Trophoblast cell (in vitro differentiated cells and primary cell): ENCODE measurements around the gene COL5A2.

Experiments used
- DNase-seq, 2 donors: peaks; one replicate each; pipeline ENCODE4 v3.0.0-alpha.2; 2016
- H2AFZ ChIP-seq: 2 replicates; pipeline ENCODE4 v1.6.1; 2013; ENCODE audit warnings: low read length, moderate library complexity, mild to moderate bottlenecking; ENCODE audit not compliant: insufficient read depth, poor library complexity
- H2AK5ac ChIP-seq: 2 replicates; pipeline ENCODE4 v1.6.1; 2013; ENCODE audit warnings: mild to moderate bottlenecking, low read length
- H2BK120ac ChIP-seq: 2 replicates; pipeline ENCODE4 v1.6.1; 2013; ENCODE audit warnings: low read length, mild to moderate bottlenecking, moderate library complexity; ENCODE audit not compliant: insufficient read depth, poor library complexity
- H2BK12ac ChIP-seq: 2 replicates; pipeline ENCODE4 v1.6.1; 2013; ENCODE audit warnings: mild to moderate bottlenecking, low read length, moderate library complexity
- H2BK5ac ChIP-seq: 2 replicates; pipeline ENCODE4 v1.6.1; 2013; ENCODE audit warnings: low read length, low read depth, moderate library complexity, mild to moderate bottlenecking; ENCODE audit not compliant: poor library complexity
- H3K14ac ChIP-seq: 2 replicates; pipeline ENCODE4 v1.6.1; 2013; ENCODE audit warnings: mild to moderate bottlenecking, low read length
- H3K18ac ChIP-seq: 2 replicates; pipeline ENCODE4 v1.6.1; 2013; ENCODE audit warnings: mild to moderate bottlenecking, low read length
- H3K23ac ChIP-seq: 2 replicates; pipeline ENCODE4 v1.6.1; 2013; ENCODE audit warnings: low read length
- H3K27ac ChIP-seq: 2 replicates; pipeline ENCODE4 v1.5.1; 2013; ENCODE audit warnings: low read depth, mild to moderate bottlenecking, inconsistent platforms, low read length, moderate library complexity
- H3K27me3 ChIP-seq: 2 replicates; pipeline ENCODE4 v1.6.1; 2013; ENCODE audit warnings: inconsistent platforms, mild to moderate bottlenecking, low read length, moderate library complexity; ENCODE audit not compliant: insufficient read depth
- H3K36me3 ChIP-seq, 2 experiments: 1 replicate in 1 of 2; 2 replicates in 1 of 2; pipeline ENCODE4 v1.6.1; 2013; ENCODE audit warnings: low read length in 2 of 2, mild to moderate bottlenecking in 2 of 2, moderate library complexity in 1 of 2; ENCODE audit not compliant: insufficient read depth in 2 of 2, control insufficient read depth in 1 of 2
- H3K4ac ChIP-seq: 2 replicates; pipeline ENCODE4 v1.6.1; 2013; ENCODE audit warnings: low read depth, mild to moderate bottlenecking, low read length, moderate library complexity
- H3K4me1 ChIP-seq, 2 experiments: 1 replicate in 1 of 2; 2 replicates in 1 of 2; pipeline ENCODE4 v1.6.1; 2013; ENCODE audit warnings: low read length in 2 of 2, mild to moderate bottlenecking in 2 of 2, moderate library complexity in 1 of 2; ENCODE audit not compliant: insufficient read depth in 2 of 2, control insufficient read depth in 1 of 2
- H3K4me2 ChIP-seq: 2 replicates; pipeline ENCODE4 v1.6.1; 2013; ENCODE audit warnings: inconsistent platforms, mild to moderate bottlenecking, low read length, moderate library complexity
- H3K4me3 ChIP-seq: 2 replicates; pipeline ENCODE4 v1.5.1; 2013; ENCODE audit warnings: mild to moderate bottlenecking, low read depth, low read length, inconsistent platforms
- H3K79me1 ChIP-seq: one replicate; pipeline ENCODE4 v1.6.1; 2013; ENCODE audit warnings: low read length
- H3K79me2 ChIP-seq: 2 replicates; pipeline ENCODE4 v1.6.1; 2013; ENCODE audit warnings: low read length, mild to moderate bottlenecking; ENCODE audit not compliant: control insufficient read depth, insufficient read depth, poor library complexity
- H3K9ac ChIP-seq: 2 replicates; pipeline ENCODE4 v1.6.1; 2013; ENCODE audit warnings: mild to moderate bottlenecking, low read length
- H3K9me3 ChIP-seq: 2 replicates; pipeline ENCODE4 v1.6.1; 2013; ENCODE audit warnings: low read depth, mild to moderate bottlenecking, control low read depth, inconsistent platforms, low read length; ENCODE audit not compliant: insufficient read depth
- H4K12ac ChIP-seq: 2 replicates; pipeline ENCODE4 v1.6.1; 2013; ENCODE audit warnings: low read depth, mild to moderate bottlenecking, low read length, moderate library complexity
- H4K8ac ChIP-seq: 2 replicates; pipeline ENCODE4 v1.6.1; 2013; ENCODE audit warnings: low read depth, mild to moderate bottlenecking, low read length, moderate library complexity
- H4K91ac ChIP-seq: one replicate; pipeline ENCODE4 v1.6.1; 2013; ENCODE audit warnings: low read depth, mild to moderate bottlenecking, low read length, moderate library complexity
- WGBS: extraction: QIAGEN DNeasy Blood & Tissue Kit; methylation state at CpG from one replicate; pipeline ENCODE4 v1.1.7; 2013; ENCODE audit warnings: missing lambda C conversion rate; ENCODE audit not compliant: insufficient read length, insufficient coverage; ENCODE audit errors: extremely low coverage; 5-methylcytosine and 5-hydroxymethylcytosine counted together

The COL5A2 gene

DNA sequence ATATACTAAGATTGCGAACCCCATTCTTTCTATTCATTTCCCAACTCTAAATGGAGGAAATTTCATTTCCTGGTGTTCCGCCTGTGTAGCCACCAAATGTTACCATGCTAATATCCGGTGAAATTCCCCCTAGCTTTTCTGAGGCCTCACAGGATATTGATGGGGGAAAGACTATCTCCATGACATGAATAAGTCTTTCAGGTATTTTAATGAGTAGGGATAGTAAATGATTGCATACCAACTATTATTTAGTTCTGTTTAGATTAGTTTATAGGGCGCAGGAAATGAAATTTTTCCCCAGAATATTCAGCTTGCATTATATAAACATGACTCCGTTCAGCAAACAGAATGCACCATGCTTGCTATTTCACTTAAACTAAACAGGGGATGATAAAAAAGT lies 55.4 kb downstream of the COL5A2 start:
- Histone ChIP-seq H2BK5ac (no peak overlapping the region), H3K23ac (no peak overlapping the region), H3K4me3 (no peak overlapping the region), H3K79me1 (no peaks in the 10 kb centered on the region), H4K8ac (no peak overlapping the region), H2AK5ac (no peak overlapping the region), H4K12ac (no peak overlapping the region), H3K27ac (no peak overlapping the region), H2BK120ac (no peak overlapping the region), H3K9ac (no peak overlapping the region), H3K9me3 (no peaks in the 10 kb centered on the region), H3K4me1 (peaks cover 0 to 2% of the 10 kb centered on the region in 2 experiments), H2AFZ (no peak overlapping the region), H2BK12ac (no peak overlapping the region), H3K27me3 (no peaks in the 10 kb centered on the region), H3K36me3 (no peaks in the 10 kb centered on the region), H3K79me2 (no peaks in the 10 kb centered on the region), H3K18ac (no peak overlapping the region), H3K14ac (no peak overlapping the region), H4K91ac (no peak overlapping the region), H3K4me2 (no peak overlapping the region), H3K4ac (no peak overlapping the region)
- WGBS = no CpG with 5 or more reads among the region's 5 CpGs
- no peak for DNase-seq

DNA sequence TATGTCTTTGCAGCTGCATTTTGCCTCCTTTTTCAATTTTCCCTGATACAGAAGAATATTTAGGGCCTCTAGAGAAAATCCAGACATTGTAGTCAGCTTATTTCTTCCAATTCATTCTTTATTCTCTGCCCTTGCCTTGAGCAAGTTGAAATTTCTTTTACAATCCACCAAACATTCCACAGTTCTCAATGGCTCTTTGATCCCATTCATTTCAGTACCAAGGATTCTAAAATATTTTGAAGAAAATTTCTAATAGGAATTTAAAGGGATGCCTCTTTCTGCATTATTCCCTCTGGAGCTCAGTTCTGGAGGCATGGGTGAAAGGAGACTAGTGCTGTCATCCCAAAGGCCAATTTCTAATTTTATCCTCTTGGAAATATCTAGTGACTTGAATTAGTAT lies 61.2 kb downstream of the COL5A2 start:
- no peak overlapping the region for H3K23ac ChIP-seq
- no peaks in the 10 kb centered on the region for H3K9me3 ChIP-seq
- no peak overlapping the region for H2BK5ac ChIP-seq
- no peak overlapping the region for H4K12ac ChIP-seq
- H3K27me3 ChIP-seq = no peaks in the 10 kb centered on the region
- H3K4me2 ChIP-seq = no peak overlapping the region
- H3K79me2 ChIP-seq = no peaks in the 10 kb centered on the region
- no peak overlapping the region for H4K91ac ChIP-seq
- no peak overlapping the region for H2AFZ ChIP-seq
- no peak overlapping the region for H3K27ac ChIP-seq
- peaks cover 4 to 6% of the 10 kb centered on the region in 2 experiments for H3K4me1 ChIP-seq
- DNase-seq = no peak
- H3K4ac ChIP-seq = no peak overlapping the region
- H2AK5ac ChIP-seq = no peak overlapping the region
- H4K8ac ChIP-seq = no peak overlapping the region
- no peaks in the 10 kb centered on the region for H3K36me3 ChIP-seq
- peaks cover 3% of the 10 kb centered on the region for H3K79me1 ChIP-seq
- H3K18ac ChIP-seq = no peak overlapping the region
- no peak overlapping the region for H2BK12ac ChIP-seq
- no peak overlapping the region for H2BK120ac ChIP-seq
- no peak overlapping the region for H3K14ac ChIP-seq
- H3K4me3 ChIP-seq = no peak overlapping the region
- no peak overlapping the region for H3K9ac ChIP-seq

DNA sequence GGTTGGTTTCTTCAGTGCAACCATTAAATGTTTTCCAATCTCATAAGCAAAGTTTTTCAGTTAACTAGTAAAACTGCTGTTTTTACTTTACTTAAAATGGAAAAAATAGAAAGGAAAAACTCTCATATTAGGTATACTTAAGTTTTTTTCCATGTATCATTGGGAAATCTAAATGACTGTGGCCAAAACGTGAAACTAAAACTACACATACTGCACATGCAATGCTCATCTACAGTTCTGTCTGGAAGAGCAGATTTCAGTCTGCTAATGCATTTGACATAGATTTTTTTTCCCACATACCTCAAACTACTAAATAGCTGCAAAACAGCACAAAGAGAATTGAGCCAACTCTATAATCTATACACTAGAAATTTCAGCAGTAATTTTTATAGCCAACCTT lies 62.6 kb downstream of the COL5A2 start:
- Histone ChIP-seq H3K18ac (no peak overlapping the region), H3K4ac (no peak overlapping the region), H3K36me3 (peaks cover 0 to 1% of the 10 kb centered on the region in 2 experiments), H2BK120ac (no peak overlapping the region), H3K9ac (no peak overlapping the region), H3K27me3 (no peaks in the 10 kb centered on the region), H3K79me2 (no peaks in the 10 kb centered on the region), H4K12ac (no peak overlapping the region), H3K4me2 (no peak overlapping the region), H2BK12ac (no peak overlapping the region), H3K27ac (no peak overlapping the region), H2AFZ (no peak overlapping the region), H4K91ac (no peak overlapping the region), H4K8ac (no peak overlapping the region), H3K79me1 (peaks cover 3% of the 10 kb centered on the region), H3K9me3 (no peaks in the 10 kb centered on the region), H3K23ac (no peak overlapping the region), H2AK5ac (no peak overlapping the region), H3K4me1 (peaks cover 4 to 6% of the 10 kb centered on the region in 2 experiments), H2BK5ac (no peak overlapping the region), H3K14ac (no peak overlapping the region), H3K4me3 (no peak overlapping the region)
- no CpG with 5 or more reads among the region's 1 CpG for WGBS
- DNase-seq = no peak

DNA sequence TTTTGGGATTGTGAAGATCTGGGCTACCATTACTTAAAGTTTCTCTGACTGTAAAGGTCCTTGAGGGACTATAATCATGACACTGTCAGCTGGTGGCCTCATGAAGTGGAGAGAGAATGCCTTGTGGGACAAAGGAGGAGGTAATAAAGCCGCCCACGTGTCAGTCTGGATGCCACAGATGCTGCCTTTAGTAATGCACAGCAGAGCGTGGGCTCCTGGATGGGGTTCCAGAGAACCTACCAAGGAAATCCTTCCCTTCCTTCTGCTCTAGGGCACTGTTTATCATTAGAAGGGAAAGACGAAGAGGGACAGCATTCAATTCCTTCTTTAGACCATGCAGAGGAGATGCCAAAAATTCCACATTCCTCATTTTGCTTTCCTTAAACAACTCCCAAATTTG lies 63.5 kb downstream of the COL5A2 start:
- H4K91ac ChIP-seq = no peak overlapping the region
- no peak overlapping the region for H2AFZ ChIP-seq
- peak overlapping the region; percentile 35 for H2BK12ac ChIP-seq
- H3K9me3 ChIP-seq = no peaks in the 10 kb centered on the region
- H2BK5ac ChIP-seq = no peak overlapping the region
- H3K18ac ChIP-seq = no peak overlapping the region
- no peak overlapping the region for H3K4me2 ChIP-seq
- WGBS = no CpG with 5 or more reads among the region's 4 CpGs
- H3K23ac ChIP-seq = no peak overlapping the region
- DNase-seq = no peak
- H3K4me3 ChIP-seq = no peak overlapping the region
- H2AK5ac ChIP-seq = no peak overlapping the region
- H3K79me1 ChIP-seq = peaks cover 3% of the 10 kb centered on the region
- no peaks in the 10 kb centered on the region for H3K79me2 ChIP-seq
- no peak overlapping the region for H4K12ac ChIP-seq
- peak overlapping the region; percentile 24 for H2BK120ac ChIP-seq
- peaks cover 1 to 3% of the 10 kb centered on the region in 2 experiments for H3K36me3 ChIP-seq
- no peak overlapping the region for H3K9ac ChIP-seq
- H3K4ac ChIP-seq = no peak overlapping the region
- peaks cover 4% of the 10 kb centered on the region in 2 experiments for H3K4me1 ChIP-seq
- peak overlapping the region; percentile 16 for H4K8ac ChIP-seq
- H3K14ac ChIP-seq = no peak overlapping the region
- H3K27ac ChIP-seq = no peak overlapping the region
- no peaks in the 10 kb centered on the region for H3K27me3 ChIP-seq
